ENCODE data around the gene NCR2. TPM values are rescaled to one million over a fixed set of nuclear protein-coding genes. Genes with fewer than 3 reads are reported as not detected.

The NCR2 gene
- total and polyA plus RNA-seq, 2 experiments from 2014 or later = not detected

GRCh38 chr6:41343641-41344187 is 8.3 kb downstream of the NCR2 start:
- Histone ChIP-seq H3K9me2 (replicated peaks; ENCODE audit: insufficient read depth) (no peaks in the 10 kb centered on the region), H3K27ac (no peak overlapping the region), H3K4me2 (no peak overlapping the region), H2AFZ (no peak overlapping the region), H3K36me3 (replicated peaks; ENCODE audit: insufficient read depth, low read depth) (no peaks in the 10 kb centered on the region), H3K27me3 (peaks cover 13% of the 10 kb centered on the region), H3K4me1 (ENCODE audit: insufficient read depth) (no peaks in the 10 kb centered on the region), H3K79me2 (no peaks in the 10 kb centered on the region), H4K20me1 (ENCODE audit: insufficient read depth, poor library complexity, severe bottlenecking) (no peaks in the 10 kb centered on the region), H3K4me3 (no peak overlapping the region), H3K9me3 (ENCODE audit: low read depth) (no peaks in the 10 kb centered on the region)
- TF ChIP-seq EZH2 (IDR thresholded peaks at IDR 0.05; ENCODE audit: borderline replicate concordance) = no peak
- TF ChIP-seq CTCF (IDR thresholded peaks at IDR 0.05; ENCODE audit: poor library complexity) = no peak
- TF ChIP-seq EZH2phosphoT487 (IDR thresholded peaks at IDR 0.05; ENCODE audit: low read depth, severe bottlenecking, unreplicated experiment) = no peak
- no peak for DNase-seq (ENCODE audit: low spot score)
- WGBS (ENCODE audit: low lambda C conversion rate, missing lambda C conversion rate) = 90% methylated on average over 7 of the region's 7 CpGs

- no peak for DNase-seq (ENCODE audit: low spot score)
- no peaks in the 10 kb centered on the region for H3K9me3 ChIP-seq (ENCODE audit: low read depth)
- H2AFZ ChIP-seq = no peak overlapping the region
- no peaks in the 10 kb centered on the region for H4K20me1 ChIP-seq (ENCODE audit: insufficient read depth, poor library complexity, severe bottlenecking)
- no peaks in the 10 kb centered on the region for H3K36me3 ChIP-seq (replicated peaks; ENCODE audit: insufficient read depth, low read depth)
- TF ChIP-seq EZH2 (IDR thresholded peaks at IDR 0.05; ENCODE audit: borderline replicate concordance) (no peak), CTCF (IDR thresholded peaks at IDR 0.05; ENCODE audit: poor library complexity) (no peak)
- no peaks in the 10 kb centered on the region for H3K4me1 ChIP-seq (ENCODE audit: insufficient read depth)
- no peak overlapping the region for H3K27ac ChIP-seq
- 75% methylated on average over 3 of the region's 3 CpGs for WGBS (ENCODE audit: low lambda C conversion rate, missing lambda C conversion rate)
- H3K27me3 ChIP-seq = peaks cover 11% of the 10 kb centered on the region
- H3K9me2 ChIP-seq (replicated peaks; ENCODE audit: insufficient read depth) = no peaks in the 10 kb centered on the region
- H3K79me2 ChIP-seq = no peaks in the 10 kb centered on the region
- H3K4me3 ChIP-seq = no peak overlapping the region
- no peak overlapping the region for H3K4me2 ChIP-seq
Observed at GRCh38 chr6:41344876-41345275, 9.5 kb downstream of the NCR2 start.

GRCh38 chr6:41345901-41346300 is 10.5 kb downstream of the NCR2 start:
- TF ChIP-seq CTCF (IDR thresholded peaks at IDR 0.05; ENCODE audit: poor library complexity) = no peak
- no peak for TF ChIP-seq EZH2phosphoT487 (IDR thresholded peaks at IDR 0.05; ENCODE audit: low read depth, severe bottlenecking, unreplicated experiment)
- no peak for TF ChIP-seq EZH2 (IDR thresholded peaks at IDR 0.05; ENCODE audit: borderline replicate concordance)
- H3K9me3 ChIP-seq (ENCODE audit: low read depth) = no peaks in the 10 kb centered on the region
- no peaks in the 10 kb centered on the region for H3K79me2 ChIP-seq
- no peak overlapping the region for H3K27ac ChIP-seq
- no peaks in the 10 kb centered on the region for H3K36me3 ChIP-seq (replicated peaks; ENCODE audit: insufficient read depth, low read depth)
- H3K4me1 ChIP-seq (ENCODE audit: insufficient read depth) = no peaks in the 10 kb centered on the region
- no peak overlapping the region for H3K4me2 ChIP-seq
- no peak for DNase-seq (ENCODE audit: low spot score)
- no peak overlapping the region for H3K4me3 ChIP-seq
- 92% methylated on average over 8 of the region's 8 CpGs for WGBS (ENCODE audit: low lambda C conversion rate, missing lambda C conversion rate)
- H3K9me2 ChIP-seq (replicated peaks; ENCODE audit: insufficient read depth) = no peaks in the 10 kb centered on the region
- H4K20me1 ChIP-seq (ENCODE audit: insufficient read depth, poor library complexity, severe bottlenecking) = no peaks in the 10 kb centered on the region
- no peak overlapping the region for H2AFZ ChIP-seq
- H3K27me3 ChIP-seq = peaks cover 11% of the 10 kb centered on the region

GRCh38 chr6:41346441-41346840 is 11.0 kb downstream of the NCR2 start:
- no peaks in the 10 kb centered on the region for H4K20me1 ChIP-seq (ENCODE audit: insufficient read depth, poor library complexity, severe bottlenecking)

More at GRCh38 chr6:41346441-41346840, 11.0 kb downstream of the NCR2 start:
- H3K36me3 ChIP-seq (replicated peaks; ENCODE audit: insufficient read depth, low read depth) = no peaks in the 10 kb centered on the region
- DNase-seq (ENCODE audit: low spot score) = no peak
- no peaks in the 10 kb centered on the region for H3K9me3 ChIP-seq (ENCODE audit: low read depth)
- H3K4me1 ChIP-seq (ENCODE audit: insufficient read depth) = no peaks in the 10 kb centered on the region
- no peaks in the 10 kb centered on the region for H3K79me2 ChIP-seq
- H2AFZ ChIP-seq = no peak overlapping the region
- H3K9me2 ChIP-seq (replicated peaks; ENCODE audit: insufficient read depth) = no peaks in the 10 kb centered on the region
- no peak overlapping the region for H3K4me2 ChIP-seq
- peaks cover 11% of the 10 kb centered on the region for H3K27me3 ChIP-seq
- H3K27ac ChIP-seq = no peak overlapping the region
- no peak for TF ChIP-seq CTCF (IDR thresholded peaks at IDR 0.05; ENCODE audit: poor library complexity)
- WGBS (ENCODE audit: low lambda C conversion rate, missing lambda C conversion rate) = 91% methylated on average over 4 of the region's 4 CpGs
- no peak overlapping the region for H3K4me3 ChIP-seq

Measured in hepatocyte (in vitro differentiated cells).